ENCODE results near the gene HCFC1. TPM values are rescaled to one million over a fixed set of nuclear protein-coding genes. Genes with fewer than 3 reads are reported as not detected.
A peak's percentile ranks its signal among the peaks of the same experiment; 100 is the strongest.

The HCFC1 gene
- total and polyA plus RNA-seq, 9 of the 15 experiments (the other 6 are each of a cell fraction or from before 2014, with no cell fraction given): 2.8 to 133 (median 17.1) TPM

DNA sequence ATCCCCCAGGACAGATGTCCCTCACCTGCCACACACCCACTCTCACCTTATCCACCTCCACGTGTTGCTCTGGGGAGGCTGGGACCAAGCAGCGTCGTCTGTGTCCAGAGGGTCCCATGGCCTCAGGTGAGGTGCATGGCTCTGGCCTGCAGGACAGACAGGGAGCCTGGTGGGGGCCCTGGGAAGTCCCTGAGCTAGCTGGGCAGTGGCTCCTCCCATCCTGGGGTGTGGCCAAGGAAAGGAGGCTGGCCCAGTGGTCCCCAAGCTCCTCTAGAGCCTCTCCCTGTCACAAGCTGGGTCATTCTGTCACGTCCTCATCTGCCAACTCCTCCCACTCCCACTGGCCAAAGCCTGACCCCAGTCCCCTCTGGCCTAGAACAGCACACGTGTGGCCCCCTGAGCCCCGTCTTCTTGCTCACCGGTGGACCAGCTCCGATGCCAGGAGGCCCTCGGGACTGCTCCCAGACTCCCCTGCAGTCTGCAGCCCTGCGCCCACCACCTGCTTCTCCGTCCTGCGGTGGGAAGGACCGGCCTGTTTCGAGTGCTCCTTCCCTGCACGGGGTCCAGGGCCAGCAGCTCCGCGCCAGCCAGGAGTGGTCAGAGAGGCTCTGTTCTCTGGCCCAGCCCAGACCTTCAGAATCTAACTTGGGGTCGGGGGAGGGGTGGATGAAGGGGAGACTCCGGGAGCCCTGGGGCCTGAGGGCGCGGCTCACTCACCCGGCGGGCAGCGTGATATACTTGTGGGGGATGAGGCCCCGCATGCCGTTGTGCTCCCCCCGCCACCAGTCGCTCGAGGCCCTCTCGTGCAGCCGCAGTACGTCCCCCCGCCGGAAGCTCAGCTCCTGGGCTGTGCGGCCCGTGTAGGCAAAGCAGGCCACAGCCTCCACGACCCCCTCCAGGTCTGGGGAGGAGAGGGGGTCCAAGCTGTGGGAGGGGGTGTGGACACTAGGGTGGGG lies 62.3 kb downstream of the HCFC1 start:
- peak; percentile 67 to 77 (median 74) for DNase-seq (ENCODE audit: extremely low read depth in 1 of 4, low spot score in 3 of 4)
- Histone ChIP-seq H3K9me3 (replicated peaks; ENCODE audit: control insufficient read depth, insufficient read depth, low read depth, low read length) (no peaks in the 10 kb centered on the region), H3K4me3 (no peak overlapping the region), H4K20me1 (replicated peaks; ENCODE audit: control insufficient read depth, insufficient read depth, low read length) (peaks cover 5% of the 10 kb centered on the region; the same call in 1 of the 2 replicates), H3K4me2 (ENCODE audit: insufficient read depth, low read length) (no peak overlapping the region), H3K27me3 (ENCODE audit: control insufficient read depth in 2 of 2, insufficient read depth in 2 of 2, low read length in 2 of 2) (no peaks in the 10 kb centered on the region), H3K9me1 (ENCODE audit: control insufficient read depth, insufficient read depth, low read length) (no peaks in the 10 kb centered on the region), H3K9ac (ENCODE audit: insufficient read depth in 1 of 2, low read depth in 2 of 2, low read length in 2 of 2) (peak overlapping the region in 1 of 2 experiments; percentile 7; a peak in 1 of 4 replicates), H3K79me2 (ENCODE audit: control insufficient read depth, insufficient read depth, low read length) (no peaks in the 10 kb centered on the region), H2AFZ (ENCODE audit: low read depth, low read length) (no peak overlapping the region), H3K4me1 (replicated peaks in 1 of 2; ENCODE audit: control insufficient read depth in 2 of 2, insufficient read depth in 2 of 2, low read length in 2 of 2) (peaks cover under 1 to 63% of the 10 kb centered on the region in 2 experiments; a peak in 3 of 5 replicates), H3K27ac (ENCODE audit: extremely low read depth, low read depth, low read length) (no peak overlapping the region), H3K36me3 (ENCODE audit: control insufficient read depth, insufficient read depth, low read length) (peaks cover 18% of the 10 kb centered on the region; the same call in 2 of the 3 replicates)
- ATAC-seq: peak; percentile 91
- ChIA-PET CTCF (ENCODE audit: low intra/inter-chr PET ratio) (no interaction called here), POLR2A (interaction anchor here (0.6 to 1.5 kb wide), 5 partner anchors 9 to 903 kb away, joined by 3 to 5 read pairs (median 3); no protein-coding TSS in a partner anchor)
- in situ Hi-C loops (cut with MboI) (no loop called here), intact Hi-C loops (cut with micrococcal nuclease) (no loop called here)
- TF ChIP-seq, protein P1, sequence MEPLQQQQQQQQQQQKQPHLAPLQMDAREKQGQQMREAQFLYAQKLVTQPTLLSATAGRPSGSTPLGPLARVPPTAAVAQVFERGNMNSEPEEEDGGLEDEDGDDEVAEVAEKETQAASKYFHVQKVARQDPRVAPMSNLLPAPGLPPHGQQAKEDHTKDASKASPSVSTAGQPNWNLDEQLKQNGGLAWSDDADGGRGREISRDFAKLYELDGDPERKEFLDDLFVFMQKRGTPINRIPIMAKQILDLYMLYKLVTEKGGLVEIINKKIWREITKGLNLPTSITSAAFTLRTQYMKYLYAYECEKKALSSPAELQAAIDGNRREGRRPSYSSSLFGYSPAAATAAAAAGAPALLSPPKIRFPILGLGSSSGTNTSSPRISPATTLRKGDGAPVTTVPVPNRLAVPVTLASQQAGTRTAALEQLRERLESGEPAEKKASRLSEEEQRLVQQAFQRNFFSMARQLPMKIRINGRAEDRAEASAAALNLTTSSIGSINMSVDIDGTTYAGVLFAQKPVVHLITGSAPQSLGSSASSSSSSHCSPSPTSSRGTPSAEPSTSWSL (CRISPR knock-in tag; IDR thresholded peaks at IDR 0.05; ENCODE audit: borderline replicate concordance): no peak
- TF ChIP-seq ZC3H8 (IDR thresholded peaks at IDR 0.05) (no peak), HDGF (IDR thresholded peaks at IDR 0.05) (0 out of 2 replicates have a peak, but pooled peaks have one; percentile 19), MTA2 (IDR thresholded peaks at IDR 0.05; ENCODE audit: low read depth) (no peak), JUN (IDR thresholded peaks at IDR 0.05; ENCODE audit: borderline replicate concordance, low read depth, low read length) (no peak), JUN (CRISPR knock-in tag; IDR thresholded peaks at IDR 0.05; ENCODE audit: borderline replicate concordance) (no peak), POLR2G (IDR thresholded peaks at IDR 0.05; ENCODE audit: low read depth, low read length) (peak; percentile 23), CBFA2T3 (IDR thresholded peaks at IDR 0.05) (no peak), HDAC8 (tag; IDR thresholded peaks at IDR 0.05) (no peak)
- TF ChIP-seq, protein P2, sequence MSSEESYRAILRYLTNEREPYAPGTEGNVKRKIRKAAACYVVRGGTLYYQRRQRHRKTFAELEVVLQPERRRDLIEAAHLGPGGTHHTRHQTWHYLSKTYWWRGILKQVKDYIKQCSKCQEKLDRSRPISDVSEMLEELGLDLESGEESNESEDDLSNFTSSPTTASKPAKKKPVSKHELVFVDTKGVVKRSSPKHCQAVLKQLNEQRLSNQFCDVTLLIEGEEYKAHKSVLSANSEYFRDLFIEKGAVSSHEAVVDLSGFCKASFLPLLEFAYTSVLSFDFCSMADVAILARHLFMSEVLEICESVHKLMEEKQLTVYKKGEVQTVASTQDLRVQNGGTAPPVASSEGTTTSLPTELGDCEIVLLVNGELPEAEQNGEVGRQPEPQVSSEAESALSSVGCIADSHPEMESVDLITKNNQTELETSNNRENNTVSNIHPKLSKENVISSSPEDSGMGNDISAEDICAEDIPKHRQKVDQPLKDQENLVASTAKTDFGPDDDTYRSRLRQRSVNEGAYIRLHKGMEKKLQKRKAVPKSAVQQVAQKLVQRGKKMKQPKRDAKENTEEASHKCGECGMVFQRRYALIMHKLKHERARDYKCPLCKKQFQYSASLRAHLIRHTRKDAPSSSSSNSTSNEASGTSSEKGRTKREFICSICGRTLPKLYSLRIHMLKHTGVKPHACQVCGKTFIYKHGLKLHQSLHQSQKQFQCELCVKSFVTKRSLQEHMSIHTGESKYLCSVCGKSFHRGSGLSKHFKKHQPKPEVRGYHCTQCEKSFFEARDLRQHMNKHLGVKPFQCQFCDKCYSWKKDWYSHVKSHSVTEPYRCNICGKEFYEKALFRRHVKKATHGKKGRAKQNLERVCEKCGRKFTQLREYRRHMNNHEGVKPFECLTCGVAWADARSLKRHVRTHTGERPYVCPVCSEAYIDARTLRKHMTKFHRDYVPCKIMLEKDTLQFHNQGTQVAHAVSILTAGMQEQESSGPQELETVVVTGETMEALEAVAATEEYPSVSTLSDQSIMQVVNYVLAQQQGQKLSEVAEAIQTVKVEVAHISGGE (CRISPR knock-in tag; IDR thresholded peaks at IDR 0.05): no peak
- 55% methylated on average over 8 of the region's 37 CpGs for WGBS (ENCODE audit: insufficient coverage, low coverage, missing lambda C conversion rate)
- FAIRE-seq: peak; percentile 70
- TSS peak; percentile 29 for BruUV-seq (replicated peaks)
